GM23338 (cell line): ENCODE results near the gene UAP1. TPM values are rescaled to one million over a fixed set of nuclear protein-coding genes. Genes with fewer than 3 reads are reported as not detected.

Experiments used
- ATAC-seq: fragments of 200-7000 bp; cut with Tn5 transposase; 3 replicates; pipeline ENCODE4 v1.9.1; 2020
- DNase-seq: peaks from one replicate; pipeline ENCODE4 v3.0.0-alpha.2; 2015; ENCODE audit warnings: low spot score
- H2AFZ ChIP-seq: fragments of 200-600 bp; sonication (generic); 2 replicates; pipeline ENCODE4 v1.8.0; 2016; ENCODE audit warnings: antibody characterized with exemption, mild to moderate bottlenecking, moderate library complexity
- H3F3A ChIP-seq: fragments of 200-600 bp; sonication (generic); replicated peaks from 2 replicates; pipeline ENCODE4 v1.8.0; 2017; ENCODE audit warnings: antibody characterized with exemption, mixed run types, low read depth
- H3K27ac ChIP-seq: fragments of 200-600 bp; sonication (generic); 2 replicates; pipeline ENCODE4 v1.6.1; 2016; ENCODE audit warnings: low read depth
- H3K27me3 ChIP-seq: fragments of 200-600 bp; sonication (generic); 2 replicates; pipeline ENCODE4 v1.8.0; 2016; ENCODE audit warnings: mild to moderate bottlenecking, mixed run types, moderate library complexity; ENCODE audit not compliant: insufficient read depth
- H3K36me3 ChIP-seq: fragments of 200-600 bp; sonication (generic); 2 replicates; pipeline ENCODE4 v1.8.0; 2016; ENCODE audit warnings: mild to moderate bottlenecking; ENCODE audit not compliant: insufficient read depth
- H3K4me1 ChIP-seq: fragments of 200-600 bp; sonication (generic); 2 replicates; pipeline ENCODE4 v1.8.0; 2016; ENCODE audit warnings: mild to moderate bottlenecking, moderate library complexity; ENCODE audit not compliant: insufficient read depth
- H3K4me2 ChIP-seq: fragments of 200-600 bp; sonication (generic); 2 replicates; pipeline ENCODE4 v1.7.1; 2017; ENCODE audit warnings: mixed run types
- H3K4me3 ChIP-seq: fragments of 200-600 bp; sonication (generic); 2 replicates; pipeline ENCODE4 v1.6.1; 2016; ENCODE audit warnings: mixed run types
- H3K79me2 ChIP-seq: fragments of 200-600 bp; sonication (generic); replicated peaks from 2 replicates; pipeline ENCODE4 v1.8.0; 2017; ENCODE audit warnings: mild to moderate bottlenecking; ENCODE audit not compliant: insufficient read depth
- H3K9me2 ChIP-seq: fragments of 200-600 bp; sonication (generic); 2 replicates; pipeline ENCODE4 v1.8.0; 2017; ENCODE audit not compliant: insufficient read depth
- H4K20me1 ChIP-seq: fragments of 200-600 bp; sonication (generic); replicated peaks from 2 replicates; pipeline ENCODE4 v1.8.0; 2017; ENCODE audit warnings: mild to moderate bottlenecking; ENCODE audit not compliant: insufficient read depth
- H3K27ac Mint-ChIP-seq: 2 replicates; pipeline ENCODE4 v1.8.0; 2020; ENCODE audit warnings: inconsistent platforms, mild to moderate bottlenecking, moderate library complexity, mixed read lengths
- H3K27me3 Mint-ChIP-seq: 3 replicates; pipeline ENCODE4 v1.8.0; 2022; ENCODE audit warnings: low read depth, mild to moderate bottlenecking, moderate library complexity, mixed read lengths, inconsistent platforms; ENCODE audit not compliant: insufficient read depth, poor library complexity
- H3K36me3 Mint-ChIP-seq: 3 replicates; pipeline ENCODE4 v1.8.0; 2021; ENCODE audit warnings: low read depth, mild to moderate bottlenecking, inconsistent platforms, moderate library complexity, mixed read lengths
- H3K4me1 Mint-ChIP-seq: 3 replicates; pipeline ENCODE4 v1.8.0; 2020; ENCODE audit warnings: mild to moderate bottlenecking, inconsistent platforms, mixed read lengths
- H3K4me3 Mint-ChIP-seq: 3 replicates; pipeline ENCODE4 v1.8.0; 2021; ENCODE audit warnings: moderate library complexity, mild to moderate bottlenecking, inconsistent platforms, mixed read lengths
- H3K9me3 Mint-ChIP-seq: 3 replicates; pipeline ENCODE4 v1.8.0; 2020; ENCODE audit warnings: moderate library complexity, mild to moderate bottlenecking, inconsistent platforms, mixed read lengths
- CREB1 ChIP-seq: fragments of 250-450 bp; sonication (Bioruptor Pico); IDR thresholded peaks from 2 replicates; pipeline ENCODE4 v1.5.0; 2020; ENCODE audit warnings: low read depth, mild to moderate bottlenecking, moderate library complexity
- EZH2 ChIP-seq: fragments of 200-600 bp; sonication (generic); IDR thresholded peaks from one replicate; pipeline ENCODE4 v1.8.0; 2017; ENCODE audit warnings: antibody characterized with exemption, mild to moderate bottlenecking, low read depth; ENCODE audit not compliant: unreplicated experiment
- EZH2phosphoT487 ChIP-seq: fragments of 200-600 bp; sonication (generic); IDR thresholded peaks from one replicate; pipeline ENCODE4 v1.8.1; 2018; ENCODE audit warnings: antibody characterized with exemption; ENCODE audit not compliant: unreplicated experiment
- JUNB ChIP-seq: IDR thresholded peaks from one replicate; pipeline ENCODE4 v1.6.1; 2016; ENCODE audit warnings: antibody characterized with exemption; ENCODE audit not compliant: unreplicated experiment
- NANOG ChIP-seq: IDR thresholded peaks from 2 replicates; pipeline ENCODE4 v1.6.1; 2016; ENCODE audit warnings: antibody characterized with exemption, borderline replicate concordance
- POLR2AphosphoS5 ChIP-seq: IDR thresholded peaks from 2 replicates; pipeline ENCODE4 v1.6.1; 2016; ENCODE audit warnings: antibody characterized with exemption, low read depth
- STAT1 ChIP-seq: IDR thresholded peaks from one replicate; pipeline ENCODE4 v1.6.1; 2016; ENCODE audit warnings: antibody characterized with exemption; ENCODE audit not compliant: unreplicated experiment
- ZNF114 ChIP-seq: fragments of 250-450 bp; sonication (Bioruptor Pico); IDR thresholded peaks from 2 replicates; pipeline ENCODE4 v1.5.0; 2020; ENCODE audit warnings: mild to moderate bottlenecking, moderate library complexity
- ZNF331 ChIP-seq: fragments of 250-450 bp; sonication (Bioruptor Pico); IDR thresholded peaks from 2 replicates; pipeline ENCODE4 v1.5.0; 2020; ENCODE audit warnings: low read depth, mild to moderate bottlenecking, moderate library complexity
- polyA plus RNA-seq: library from polyadenylated mRNA; unstranded; fragments of >200 nt; fragmentation: Nextera tagmentation; extraction: Ambion mirVana; gene quantifications from 2 replicates; pipeline ENCODE4 v1.2.1, GENCODE V29; 2016
- total RNA-seq: library from RNA; depleted of rRNA; stranded (reverse); fragments of >200 nt; shearing (Covaris generic); gene quantifications from 2 replicates; pipeline ENCODE4 v1.2.3, GENCODE V29; 2014
- TF ChIP-seq, protein P1 (sequence below): IDR thresholded peaks from 2 replicates; pipeline ENCODE4 v1.6.1; 2016; ENCODE audit warnings: antibody characterized with exemption
- TF ChIP-seq, protein P2 (sequence below): IDR thresholded peaks from one replicate; pipeline ENCODE4 v1.6.1; 2018; ENCODE audit warnings: antibody characterized with exemption; ENCODE audit not compliant: unreplicated experiment
- TF ChIP-seq, protein P3 (sequence below), 2 experiments: fragments of 200-600 bp in 1 of 2; sonication (generic) in 1 of 2; conservative IDR thresholded peaks; 2 replicates each; pipeline versions ENCODE4 v1.5.1 to v1.6.1; 2016 to 2017; ENCODE audit warnings: antibody characterized with exemption in 2 of 2, low read depth in 2 of 2, mild to moderate bottlenecking in 2 of 2, moderate library complexity in 1 of 2
- TF ChIP-seq, protein P4 (sequence below): fragments of 250-450 bp; sonication (Bioruptor Pico); IDR thresholded peaks from 2 replicates; pipeline ENCODE4 v1.5.0; 2020; ENCODE audit warnings: mild to moderate bottlenecking, moderate library complexity

UAP1 gene
- total and polyA plus RNA-seq, 2 experiments from 2014 or later: 26.7 to 33.3 TPM

DNA sequence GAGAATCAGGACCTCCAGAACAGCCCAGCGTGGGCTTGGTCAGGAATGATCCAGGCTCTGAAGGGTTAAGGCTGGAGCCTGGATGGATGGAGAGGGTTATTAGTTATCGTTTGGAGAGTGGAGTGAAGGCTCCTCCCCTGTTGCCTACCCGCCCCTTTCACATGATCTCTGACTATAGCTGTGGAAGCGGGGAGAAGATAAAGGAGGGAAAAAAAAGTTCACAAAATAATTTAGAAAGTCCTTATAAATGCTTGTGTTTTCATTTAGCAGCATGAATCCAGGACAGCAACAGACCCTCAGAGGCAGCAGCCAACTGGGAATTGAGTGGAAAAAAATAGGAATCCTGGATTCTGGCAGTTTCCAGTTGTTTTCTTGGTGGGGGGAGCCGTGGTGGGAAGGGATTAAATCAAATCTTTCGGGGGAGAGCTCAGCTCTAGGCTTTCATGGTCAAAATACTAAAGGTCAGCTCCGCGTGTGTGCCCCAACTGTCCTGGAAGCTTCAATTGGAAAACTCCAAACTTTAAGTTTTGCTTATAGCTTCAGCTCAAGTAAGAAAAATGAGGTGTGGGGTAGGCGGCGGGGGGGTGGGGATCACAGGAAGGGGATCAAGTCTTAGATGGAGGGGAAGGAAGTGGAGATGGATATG, 70.1 kb downstream of the UAP1 start:
- TF ChIP-seq ZNF331 (CRISPR knock-in tag) (no peak), JUNB (no peak), NANOG (no peak), ZNF114 (CRISPR knock-in tag) (no peak), EZH2 (no peak), STAT1 (no peak), CREB1 (no peak), EZH2phosphoT487 (no peak), POLR2AphosphoS5 (no peak)
- TF ChIP-seq, protein P1, sequence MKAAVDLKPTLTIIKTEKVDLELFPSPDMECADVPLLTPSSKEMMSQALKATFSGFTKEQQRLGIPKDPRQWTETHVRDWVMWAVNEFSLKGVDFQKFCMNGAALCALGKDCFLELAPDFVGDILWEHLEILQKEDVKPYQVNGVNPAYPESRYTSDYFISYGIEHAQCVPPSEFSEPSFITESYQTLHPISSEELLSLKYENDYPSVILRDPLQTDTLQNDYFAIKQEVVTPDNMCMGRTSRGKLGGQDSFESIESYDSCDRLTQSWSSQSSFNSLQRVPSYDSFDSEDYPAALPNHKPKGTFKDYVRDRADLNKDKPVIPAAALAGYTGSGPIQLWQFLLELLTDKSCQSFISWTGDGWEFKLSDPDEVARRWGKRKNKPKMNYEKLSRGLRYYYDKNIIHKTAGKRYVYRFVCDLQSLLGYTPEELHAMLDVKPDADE: no peak
- TF ChIP-seq, protein P2, sequence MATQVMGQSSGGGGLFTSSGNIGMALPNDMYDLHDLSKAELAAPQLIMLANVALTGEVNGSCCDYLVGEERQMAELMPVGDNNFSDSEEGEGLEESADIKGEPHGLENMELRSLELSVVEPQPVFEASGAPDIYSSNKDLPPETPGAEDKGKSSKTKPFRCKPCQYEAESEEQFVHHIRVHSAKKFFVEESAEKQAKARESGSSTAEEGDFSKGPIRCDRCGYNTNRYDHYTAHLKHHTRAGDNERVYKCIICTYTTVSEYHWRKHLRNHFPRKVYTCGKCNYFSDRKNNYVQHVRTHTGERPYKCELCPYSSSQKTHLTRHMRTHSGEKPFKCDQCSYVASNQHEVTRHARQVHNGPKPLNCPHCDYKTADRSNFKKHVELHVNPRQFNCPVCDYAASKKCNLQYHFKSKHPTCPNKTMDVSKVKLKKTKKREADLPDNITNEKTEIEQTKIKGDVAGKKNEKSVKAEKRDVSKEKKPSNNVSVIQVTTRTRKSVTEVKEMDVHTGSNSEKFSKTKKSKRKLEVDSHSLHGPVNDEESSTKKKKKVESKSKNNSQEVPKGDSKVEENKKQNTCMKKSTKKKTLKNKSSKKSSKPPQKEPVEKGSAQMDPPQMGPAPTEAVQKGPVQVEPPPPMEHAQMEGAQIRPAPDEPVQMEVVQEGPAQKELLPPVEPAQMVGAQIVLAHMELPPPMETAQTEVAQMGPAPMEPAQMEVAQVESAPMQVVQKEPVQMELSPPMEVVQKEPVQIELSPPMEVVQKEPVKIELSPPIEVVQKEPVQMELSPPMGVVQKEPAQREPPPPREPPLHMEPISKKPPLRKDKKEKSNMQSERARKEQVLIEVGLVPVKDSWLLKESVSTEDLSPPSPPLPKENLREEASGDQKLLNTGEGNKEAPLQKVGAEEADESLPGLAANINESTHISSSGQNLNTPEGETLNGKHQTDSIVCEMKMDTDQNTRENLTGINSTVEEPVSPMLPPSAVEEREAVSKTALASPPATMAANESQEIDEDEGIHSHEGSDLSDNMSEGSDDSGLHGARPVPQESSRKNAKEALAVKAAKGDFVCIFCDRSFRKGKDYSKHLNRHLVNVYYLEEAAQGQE: no peak
- TF ChIP-seq, protein P3, sequence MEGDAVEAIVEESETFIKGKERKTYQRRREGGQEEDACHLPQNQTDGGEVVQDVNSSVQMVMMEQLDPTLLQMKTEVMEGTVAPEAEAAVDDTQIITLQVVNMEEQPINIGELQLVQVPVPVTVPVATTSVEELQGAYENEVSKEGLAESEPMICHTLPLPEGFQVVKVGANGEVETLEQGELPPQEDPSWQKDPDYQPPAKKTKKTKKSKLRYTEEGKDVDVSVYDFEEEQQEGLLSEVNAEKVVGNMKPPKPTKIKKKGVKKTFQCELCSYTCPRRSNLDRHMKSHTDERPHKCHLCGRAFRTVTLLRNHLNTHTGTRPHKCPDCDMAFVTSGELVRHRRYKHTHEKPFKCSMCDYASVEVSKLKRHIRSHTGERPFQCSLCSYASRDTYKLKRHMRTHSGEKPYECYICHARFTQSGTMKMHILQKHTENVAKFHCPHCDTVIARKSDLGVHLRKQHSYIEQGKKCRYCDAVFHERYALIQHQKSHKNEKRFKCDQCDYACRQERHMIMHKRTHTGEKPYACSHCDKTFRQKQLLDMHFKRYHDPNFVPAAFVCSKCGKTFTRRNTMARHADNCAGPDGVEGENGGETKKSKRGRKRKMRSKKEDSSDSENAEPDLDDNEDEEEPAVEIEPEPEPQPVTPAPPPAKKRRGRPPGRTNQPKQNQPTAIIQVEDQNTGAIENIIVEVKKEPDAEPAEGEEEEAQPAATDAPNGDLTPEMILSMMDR (conservative IDR thresholded peaks at IDR 0.05; ENCODE audit: low read depth in 2 of 2): no peak
- TF ChIP-seq, protein P4, sequence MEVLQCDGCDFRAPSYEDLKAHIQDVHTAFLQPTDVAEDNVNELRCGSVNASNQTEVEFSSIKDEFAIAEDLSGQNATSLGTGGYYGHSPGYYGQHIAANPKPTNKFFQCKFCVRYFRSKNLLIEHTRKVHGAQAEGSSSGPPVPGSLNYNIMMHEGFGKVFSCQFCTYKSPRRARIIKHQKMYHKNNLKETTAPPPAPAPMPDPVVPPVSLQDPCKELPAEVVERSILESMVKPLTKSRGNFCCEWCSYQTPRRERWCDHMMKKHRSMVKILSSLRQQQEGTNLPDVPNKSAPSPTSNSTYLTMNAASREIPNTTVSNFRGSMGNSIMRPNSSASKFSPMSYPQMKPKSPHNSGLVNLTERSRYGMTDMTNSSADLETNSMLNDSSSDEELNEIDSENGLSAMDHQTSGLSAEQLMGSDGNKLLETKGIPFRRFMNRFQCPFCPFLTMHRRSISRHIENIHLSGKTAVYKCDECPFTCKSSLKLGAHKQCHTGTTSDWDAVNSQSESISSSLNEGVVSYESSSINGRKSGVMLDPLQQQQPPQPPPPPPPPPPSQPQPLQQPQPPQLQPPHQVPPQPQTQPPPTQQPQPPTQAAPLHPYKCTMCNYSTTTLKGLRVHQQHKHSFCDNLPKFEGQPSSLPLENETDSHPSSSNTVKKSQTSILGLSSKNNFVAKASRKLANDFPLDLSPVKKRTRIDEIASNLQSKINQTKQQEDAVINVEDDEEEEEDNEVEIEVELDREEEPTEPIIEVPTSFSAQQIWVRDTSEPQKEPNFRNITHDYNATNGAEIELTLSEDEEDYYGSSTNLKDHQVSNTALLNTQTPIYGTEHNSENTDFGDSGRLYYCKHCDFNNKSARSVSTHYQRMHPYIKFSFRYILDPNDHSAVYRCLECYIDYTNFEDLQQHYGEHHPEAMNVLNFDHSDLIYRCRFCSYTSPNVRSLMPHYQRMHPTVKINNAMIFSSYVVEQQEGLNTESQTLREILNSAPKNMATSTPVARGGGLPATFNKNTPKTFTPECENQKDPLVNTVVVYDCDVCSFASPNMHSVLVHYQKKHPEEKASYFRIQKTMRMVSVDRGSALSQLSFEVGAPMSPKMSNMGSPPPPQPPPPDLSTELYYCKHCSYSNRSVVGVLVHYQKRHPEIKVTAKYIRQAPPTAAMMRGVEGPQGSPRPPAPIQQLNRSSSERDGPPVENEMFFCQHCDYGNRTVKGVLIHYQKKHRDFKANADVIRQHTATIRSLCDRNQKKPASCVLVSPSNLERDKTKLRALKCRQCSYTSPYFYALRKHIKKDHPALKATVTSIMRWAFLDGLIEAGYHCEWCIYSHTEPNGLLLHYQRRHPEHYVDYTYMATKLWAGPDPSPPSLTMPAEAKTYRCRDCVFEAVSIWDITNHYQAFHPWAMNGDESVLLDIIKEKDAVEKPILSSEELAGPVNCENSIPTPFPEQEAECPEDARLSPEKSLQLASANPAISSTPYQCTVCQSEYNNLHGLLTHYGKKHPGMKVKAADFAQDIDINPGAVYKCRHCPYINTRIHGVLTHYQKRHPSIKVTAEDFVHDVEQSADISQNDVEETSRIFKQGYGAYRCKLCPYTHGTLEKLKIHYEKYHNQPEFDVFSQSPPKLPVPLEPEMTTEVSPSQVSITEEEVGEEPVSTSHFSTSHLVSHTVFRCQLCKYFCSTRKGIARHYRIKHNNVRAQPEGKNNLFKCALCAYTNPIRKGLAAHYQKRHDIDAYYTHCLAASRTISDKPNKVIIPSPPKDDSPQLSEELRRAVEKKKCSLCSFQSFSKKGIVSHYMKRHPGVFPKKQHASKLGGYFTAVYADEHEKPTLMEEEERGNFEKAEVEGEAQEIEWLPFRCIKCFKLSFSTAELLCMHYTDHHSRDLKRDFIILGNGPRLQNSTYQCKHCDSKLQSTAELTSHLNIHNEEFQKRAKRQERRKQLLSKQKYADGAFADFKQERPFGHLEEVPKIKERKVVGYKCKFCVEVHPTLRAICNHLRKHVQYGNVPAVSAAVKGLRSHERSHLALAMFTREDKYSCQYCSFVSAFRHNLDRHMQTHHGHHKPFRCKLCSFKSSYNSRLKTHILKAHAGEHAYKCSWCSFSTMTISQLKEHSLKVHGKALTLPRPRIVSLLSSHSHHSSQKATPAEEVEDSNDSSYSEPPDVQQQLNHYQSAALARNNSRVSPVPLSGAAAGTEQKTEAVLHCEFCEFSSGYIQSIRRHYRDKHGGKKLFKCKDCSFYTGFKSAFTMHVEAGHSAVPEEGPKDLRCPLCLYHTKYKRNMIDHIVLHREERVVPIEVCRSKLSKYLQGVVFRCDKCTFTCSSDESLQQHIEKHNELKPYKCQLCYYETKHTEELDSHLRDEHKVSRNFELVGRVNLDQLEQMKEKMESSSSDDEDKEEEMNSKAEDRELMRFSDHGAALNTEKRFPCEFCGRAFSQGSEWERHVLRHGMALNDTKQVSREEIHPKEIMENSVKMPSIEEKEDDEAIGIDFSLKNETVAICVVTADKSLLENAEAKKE (CRISPR knock-in tag): no peak
- Histone ChIP-seq H3K4me1 (peaks cover 12% of the 10 kb centered on the region), H3K9me2 (peaks cover 9% of the 10 kb centered on the region), H2AFZ (peak overlapping the region; percentile 77), H3K4me2 (peak overlapping the region; percentile 9; the same call in 1 of the 2 replicates), H3F3A (no peaks in the 10 kb centered on the region), H3K4me3 (no peak overlapping the region), H3K27me3 (no peaks in the 10 kb centered on the region), H3K79me2 (no peaks in the 10 kb centered on the region), H4K20me1 (no peaks in the 10 kb centered on the region), H3K27ac (no peak overlapping the region), H3K36me3 (no peaks in the 10 kb centered on the region)
- Mint-ChIP-seq H3K36me3 (no peaks in the 10 kb centered on the region), H3K27ac (peak overlapping the region; percentile 68; the same call in 1 of the 2 replicates), H3K4me3 (no peak overlapping the region), H3K4me1 (peaks cover 20% of the 10 kb centered on the region), H3K27me3 (no peaks in the 10 kb centered on the region), H3K9me3 (no peaks in the 10 kb centered on the region)
- DNase-seq (no peak), ATAC-seq (no peak; the same call in 2 of the 3 replicates)
